HG02970 (cell line): ENCODE measurements around the gene NACC2.
"Not testable (repeated sequence)": the region's sequence is repeated elsewhere in the genome, so short reads cannot be mapped to it uniquely, and the experiment has no call there.

Experiments
- ATAC-seq: cut with Tn5 transposase; IDR thresholded peaks from one replicate; pipeline ENCODE4 v1.9.1; 2021; ENCODE audit warnings: mild to moderate bottlenecking, moderate library complexity, moderate number of reproducible peaks; ENCODE audit not compliant: unreplicated experiment, low FRiP score

Gene NACC2

GRCh38 chr9:136111190-136111589 is 16.1 kb upstream of the NACC2 start:
- ATAC-seq: no peak

DNA sequence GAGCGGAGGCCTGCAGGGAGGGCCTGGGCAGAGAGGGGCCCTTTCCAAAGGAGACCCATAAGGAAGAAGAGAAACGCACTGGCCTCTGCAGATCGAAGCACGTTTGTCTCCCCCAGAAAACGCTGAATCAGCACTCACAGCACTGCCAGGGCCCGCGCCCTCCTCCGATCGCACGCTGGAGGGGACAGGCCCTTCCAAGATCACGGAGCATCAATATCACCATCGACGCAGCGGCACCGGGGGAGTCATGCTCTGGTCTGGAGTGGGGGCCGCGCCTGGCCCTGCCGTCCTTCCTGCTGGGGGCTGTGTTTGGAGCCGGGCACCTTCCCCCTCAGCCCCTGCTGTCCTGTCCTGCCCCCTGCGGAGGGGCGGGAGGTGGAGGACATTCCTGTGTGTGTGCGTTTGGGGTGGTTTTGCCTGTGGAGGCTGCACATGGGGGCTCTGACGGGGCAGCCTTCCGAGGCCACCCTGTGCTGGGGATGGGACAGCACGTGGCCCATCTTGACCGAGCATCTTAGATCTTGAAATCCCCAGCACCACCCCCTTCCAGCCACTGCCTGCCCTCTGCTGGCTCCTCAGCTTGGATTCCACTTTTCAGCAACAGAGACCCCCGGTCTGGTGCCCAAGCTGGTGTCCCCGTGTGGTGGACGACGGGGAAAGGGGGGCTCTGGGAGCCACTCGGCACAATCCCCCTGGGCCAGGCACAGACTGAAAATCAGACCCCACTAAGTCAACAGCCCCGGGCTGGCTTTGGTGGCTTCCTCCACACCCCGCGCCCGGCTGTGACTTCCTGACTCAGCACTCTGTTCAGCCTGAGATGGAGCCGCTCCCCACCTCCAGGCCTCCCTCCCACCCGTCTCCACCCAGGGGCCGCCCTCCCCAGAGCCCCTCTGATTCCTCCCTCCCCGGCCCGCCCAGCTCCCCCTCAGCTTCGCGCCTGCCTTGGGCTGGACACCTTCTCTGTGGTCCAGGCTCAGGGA is 15.3 kb upstream of the NACC2 start:
- ATAC-seq: no peak

DNA sequence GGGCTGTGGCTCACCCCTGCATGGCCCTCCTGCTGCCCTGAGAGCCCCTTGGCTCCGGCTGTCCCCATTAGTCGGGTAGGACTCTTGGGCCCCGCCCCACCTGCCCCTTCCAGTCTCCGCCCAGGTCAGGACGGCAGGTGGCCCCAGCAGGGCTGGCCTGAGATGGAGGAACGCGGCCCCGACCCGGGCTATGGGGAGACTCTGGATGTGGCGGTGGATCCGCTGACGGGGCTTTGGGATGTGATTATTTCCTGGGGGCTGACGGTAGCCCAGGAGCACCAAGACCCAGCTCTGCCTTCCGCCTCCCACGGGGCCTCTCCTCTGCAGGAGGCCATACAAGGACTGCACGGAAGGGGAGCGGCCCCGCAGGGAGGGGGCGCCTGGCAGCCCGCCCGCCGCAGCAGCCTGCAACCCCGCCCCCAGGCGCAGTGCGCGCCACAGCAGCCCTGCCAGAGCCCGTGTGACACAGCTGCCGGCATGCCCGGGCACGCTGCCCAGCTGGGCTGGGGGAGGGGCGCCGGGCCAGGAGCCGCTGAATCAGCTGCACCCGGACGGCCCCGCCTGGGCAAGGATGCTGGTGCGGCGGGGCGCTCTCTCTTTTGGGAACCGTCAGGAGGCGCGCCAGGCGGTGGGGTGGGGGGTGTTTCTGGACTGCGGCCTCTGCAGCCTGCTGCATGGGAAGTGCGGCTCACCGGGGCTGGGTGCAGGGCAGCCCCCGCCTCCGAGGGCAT is 14.4 kb upstream of the NACC2 start:
- ATAC-seq: peak; percentile 72

DNA sequence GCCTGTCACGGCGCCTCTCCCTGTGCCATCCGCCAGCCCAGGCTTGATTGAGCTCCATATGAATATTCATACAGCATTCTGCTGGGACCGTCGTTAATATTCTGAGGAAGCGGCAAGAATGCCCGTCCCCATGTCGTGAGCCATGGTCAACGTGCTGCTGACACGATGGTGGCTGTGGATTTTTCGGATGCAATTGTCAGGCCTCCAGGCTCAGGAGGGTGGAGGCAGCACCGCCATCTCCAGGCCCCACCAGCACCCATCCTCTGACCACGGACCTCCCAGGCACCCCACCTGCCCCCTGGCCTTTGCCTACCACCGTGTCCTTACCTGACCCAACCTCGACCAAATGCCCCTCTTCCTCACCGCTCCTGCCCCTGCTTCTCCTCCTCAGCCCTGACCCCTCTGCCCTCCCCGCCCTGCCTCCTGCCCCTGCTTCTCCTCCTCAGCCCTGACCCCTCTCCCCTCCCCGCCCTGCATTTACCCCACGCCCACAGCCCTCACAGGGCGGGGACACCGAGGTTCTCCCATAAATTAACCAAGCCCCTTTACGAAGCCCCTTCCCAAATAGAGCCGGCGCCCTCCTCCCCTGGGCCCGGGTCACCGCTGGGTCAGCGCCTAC is 13.7 kb upstream of the NACC2 start:
- ATAC-seq: no peak

DNA sequence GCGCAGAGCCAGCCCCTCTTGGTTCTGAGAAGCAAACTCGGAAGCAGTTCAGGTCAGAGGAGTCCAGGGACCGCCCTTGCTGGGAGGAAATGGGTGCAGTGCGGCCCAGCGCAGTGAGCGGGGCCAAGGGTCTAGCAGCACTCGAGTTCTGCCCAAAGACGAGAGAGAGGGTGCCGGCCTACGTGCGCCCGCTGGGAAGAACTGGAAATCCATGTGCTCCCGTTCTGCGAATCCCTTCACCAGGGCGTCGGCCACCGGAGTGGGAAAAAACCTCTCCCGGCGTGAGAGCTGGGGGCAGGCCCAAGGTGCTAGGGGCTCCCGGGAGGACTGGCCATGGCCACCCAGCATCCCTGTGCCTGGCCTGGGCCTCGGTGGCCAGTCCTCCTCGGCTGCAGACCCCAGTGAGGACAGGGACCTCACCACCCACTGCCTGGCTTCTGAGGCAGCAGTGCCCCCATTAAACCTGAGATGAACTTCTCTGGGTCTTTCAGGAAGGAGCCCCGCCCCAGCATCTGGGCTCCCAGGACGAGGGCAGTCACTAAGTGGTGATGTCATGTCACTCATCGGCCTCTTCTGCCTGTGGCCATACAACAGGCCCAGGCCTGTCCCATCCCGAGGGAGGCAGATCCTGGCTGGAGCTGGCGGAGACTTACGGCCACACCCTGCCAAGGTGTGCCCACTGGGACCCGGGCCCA is 13.0 kb upstream of the NACC2 start:
- no peak for ATAC-seq

GRCh38 chr9:136107155-136107952 is 12.3 kb upstream of the NACC2 start:
- no peak for ATAC-seq

DNA sequence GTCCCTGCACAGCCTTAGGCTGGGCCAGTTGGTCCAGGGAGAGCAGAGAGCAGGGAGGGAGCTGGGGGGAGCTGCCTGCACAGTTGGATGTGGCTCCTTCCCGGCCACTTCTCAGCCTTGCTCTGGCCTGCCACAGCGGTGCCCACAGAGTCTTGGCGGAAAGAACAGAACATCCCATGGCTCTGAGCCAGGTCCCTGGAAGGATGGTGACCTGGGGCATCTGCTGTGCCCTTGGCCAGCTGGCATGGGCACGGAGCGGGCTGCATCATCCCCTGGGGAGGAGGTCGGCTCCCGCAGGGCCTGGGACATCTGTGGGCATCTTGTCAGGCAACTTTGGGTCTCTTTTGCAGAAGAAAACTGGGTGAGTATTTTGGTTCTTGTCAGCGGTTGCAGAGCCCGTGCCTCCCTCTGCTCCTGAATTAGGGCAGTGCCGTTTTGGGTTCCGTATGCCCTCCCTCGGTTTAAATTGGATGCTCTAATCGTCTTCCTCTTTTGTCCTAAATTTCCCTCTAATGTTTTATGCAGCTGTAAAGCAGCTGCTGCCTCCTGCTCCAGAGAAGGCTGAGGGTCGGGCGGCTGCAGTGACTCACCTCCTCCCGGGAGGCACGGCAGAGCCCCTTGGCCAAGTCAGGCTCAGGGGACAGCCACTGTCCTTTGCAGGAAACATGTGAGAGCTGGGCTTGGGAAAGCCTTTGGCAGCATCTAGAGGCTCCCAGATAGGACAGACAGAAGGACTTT is 10.5 kb upstream of the NACC2 start:
- no peak for ATAC-seq

GRCh38 chr9:136104916-136105315 is 9.8 kb upstream of the NACC2 start:
- no peak for ATAC-seq

DNA sequence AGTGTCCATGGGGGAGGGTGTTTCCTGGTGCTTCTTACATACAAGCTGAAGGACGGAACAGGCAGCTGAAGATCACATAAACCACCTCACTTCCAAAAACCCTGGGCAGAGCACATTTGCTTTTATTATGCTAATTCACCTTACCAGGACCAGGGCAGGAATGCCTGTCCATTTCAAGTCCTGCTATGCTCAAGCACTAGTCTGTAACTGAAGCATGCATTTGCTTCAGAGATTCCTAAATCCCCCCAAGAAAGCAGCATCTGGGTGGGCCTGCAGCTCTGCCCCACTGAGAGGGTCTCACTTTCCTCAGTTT is 9.4 kb upstream of the NACC2 start:
- no peak for ATAC-seq

- no peak for ATAC-seq
These were observed 8.8 kb upstream of the NACC2 start for GRCh38 chr9:136103651-136104487.

DNA sequence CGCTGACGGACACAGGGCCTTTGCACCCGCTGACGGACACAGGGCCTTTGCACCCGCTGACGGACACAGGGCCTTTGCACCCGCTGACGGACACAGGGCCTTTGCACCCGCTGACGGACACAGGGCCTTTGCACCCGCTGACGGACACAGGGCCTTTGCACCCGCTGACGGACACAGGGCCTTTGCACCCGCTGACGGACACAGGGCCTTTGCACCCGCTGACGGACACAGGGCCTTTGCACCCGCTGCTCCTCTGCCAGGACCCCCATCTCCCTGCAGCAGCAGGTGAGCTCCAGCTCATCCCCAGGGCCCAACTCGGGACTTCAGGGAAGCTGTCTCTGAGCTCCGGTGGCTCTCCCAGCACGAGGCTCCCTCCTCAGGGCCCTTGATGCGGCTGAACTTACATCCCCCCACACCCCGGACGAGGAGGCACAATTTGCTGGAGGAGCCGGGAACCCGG is 6.6 kb upstream of the NACC2 start:
- ATAC-seq: not testable (repeated sequence)

DNA sequence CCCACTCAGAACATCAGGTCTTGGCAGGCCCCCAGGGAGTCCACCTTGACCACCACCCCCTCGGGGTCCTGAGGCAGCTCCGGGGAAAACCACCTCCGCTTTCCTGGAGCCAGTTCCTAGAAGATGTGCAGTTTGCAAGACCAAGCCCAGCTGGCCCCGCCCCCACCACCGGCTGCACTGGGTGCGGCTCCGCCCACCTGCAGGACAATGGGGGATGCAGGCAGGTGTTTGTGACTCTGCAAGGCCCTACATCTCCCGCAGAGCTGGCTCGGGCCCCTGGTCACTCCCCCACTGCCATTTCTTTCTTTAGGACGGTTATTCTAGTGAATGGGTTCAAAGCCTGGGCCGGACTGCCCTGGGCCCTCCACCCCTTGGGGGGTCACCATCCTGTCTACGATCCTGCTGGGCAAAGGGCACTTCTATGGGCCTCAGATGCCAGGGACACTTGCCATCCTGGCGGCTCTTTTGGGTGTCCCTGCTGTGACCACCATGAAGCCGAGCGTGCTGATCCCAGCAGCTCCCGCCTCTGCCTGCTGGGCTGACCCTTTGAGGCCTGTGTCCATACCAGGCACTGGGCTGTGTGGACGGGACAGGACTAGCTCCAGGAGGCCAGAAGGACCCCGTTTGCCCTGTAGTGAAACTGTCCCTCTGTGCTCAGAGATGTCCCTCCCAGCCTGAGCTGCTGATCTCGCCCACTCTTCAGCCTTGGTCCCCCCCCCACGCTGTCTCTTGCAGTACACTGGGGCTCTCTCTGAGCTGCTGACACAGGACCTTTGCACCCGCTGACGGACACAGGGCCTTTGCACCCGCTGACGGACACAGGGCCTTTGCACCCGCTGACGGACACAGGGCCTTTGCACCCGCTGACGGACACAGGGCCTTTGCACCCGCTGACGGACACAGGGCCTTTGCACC is 5.9 kb upstream of the NACC2 start:
- no peak for ATAC-seq

DNA sequence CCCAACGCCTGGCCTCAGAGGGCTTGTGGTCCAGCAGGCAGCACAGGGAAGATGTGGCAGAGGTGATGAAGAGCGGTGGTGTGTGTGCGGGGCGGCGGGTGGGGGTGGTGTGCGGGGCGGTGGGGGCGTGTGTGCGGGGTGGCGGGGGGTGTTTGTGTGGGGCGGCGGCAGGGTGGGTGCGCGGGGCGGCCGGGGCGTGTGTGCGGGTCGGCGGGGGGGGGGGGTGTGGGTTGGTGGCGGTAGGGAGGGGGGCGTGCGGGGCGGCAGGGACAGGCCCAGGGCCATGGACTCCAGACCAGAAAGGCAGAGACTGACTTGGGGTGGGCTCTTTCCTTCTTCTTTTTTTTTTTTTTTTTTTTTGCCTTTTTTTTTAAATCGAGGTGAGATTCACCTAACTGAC is 4.5 kb upstream of the NACC2 start:
- no peak for ATAC-seq

GRCh38 chr9:136098844-136099243 is 3.8 kb upstream of the NACC2 start:
- ATAC-seq: no peak

- ATAC-seq: no peak
These were observed 3.1 kb upstream of the NACC2 start for GRCh38 chr9:136098210-136098609.

DNA sequence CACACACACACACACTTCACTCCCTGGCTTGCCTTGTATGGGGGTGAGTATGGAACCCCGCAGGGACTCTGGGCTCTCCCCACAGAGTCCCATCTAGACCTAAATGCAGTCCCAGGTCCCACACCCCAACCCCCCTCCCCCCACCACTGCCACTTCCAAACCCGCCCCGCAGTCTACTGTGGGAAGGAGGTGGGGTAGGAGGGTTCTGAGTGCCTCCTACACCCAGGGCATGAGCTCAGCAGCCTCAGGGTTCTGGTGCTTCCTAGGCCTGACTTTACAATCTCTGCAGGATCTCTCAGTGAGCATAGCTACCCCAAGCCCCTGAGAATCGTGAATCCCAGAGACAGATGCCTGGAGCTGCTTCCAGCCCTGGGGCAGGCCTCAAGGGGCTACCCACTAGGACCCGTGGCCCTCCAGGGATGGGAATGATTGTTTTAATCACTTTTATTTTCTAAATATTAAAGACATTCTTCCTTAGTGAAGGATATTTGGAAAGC is 1.5 kb upstream of the NACC2 start:
- ATAC-seq: no peak
